T-helper 17 cell (primary cell): ENCODE measurements around the gene NAALADL2. TPM values are rescaled to one million over a fixed set of nuclear protein-coding genes. Genes with fewer than 3 reads are reported as not detected.

Experiments used
- ATAC-seq: fragments of 150-1000 bp; cut with Tn5 transposase; 2 replicates; pipeline ENCODE4 v1.10.0; 2021; ENCODE audit warnings: mild to moderate bottlenecking, moderate library complexity
- DNase-seq, 3 donors: peaks; one replicate each; pipeline versions ENCODE4 v3.0.0 to v3.0.0-alpha.2; 2020 to 2021
- H3K9me3 ChIP-seq: one replicate; pipeline ENCODE4 v1.7.0; 2013; ENCODE audit warnings: low read length, mild to moderate bottlenecking; ENCODE audit not compliant: control insufficient read depth, poor library complexity, severe bottlenecking
- H3K27ac Mint-ChIP-seq: one replicate; pipeline ENCODE4 v1.8.0; 2022; ENCODE audit warnings: mild to moderate bottlenecking, moderate library complexity, mixed read lengths
- H3K27me3 Mint-ChIP-seq: one replicate; pipeline ENCODE4 v1.8.0; 2022; ENCODE audit warnings: mixed read lengths
- H3K36me3 Mint-ChIP-seq: one replicate; pipeline ENCODE4 v1.8.0; 2022; ENCODE audit warnings: low read depth, mixed read lengths
- H3K4me1 Mint-ChIP-seq: one replicate; pipeline ENCODE4 v1.8.0; 2022; ENCODE audit warnings: mild to moderate bottlenecking, mixed read lengths
- H3K4me3 Mint-ChIP-seq: one replicate; pipeline ENCODE4 v1.8.0; 2022; ENCODE audit warnings: mild to moderate bottlenecking, moderate library complexity, mixed read lengths
- total RNA-seq, 4 donors: library from RNA in 2 of 4; stranded (reverse) in 2 of 4; gene quantifications; one replicate each; pipeline ENCODE4 v1.2.3 and lab custom pipeline; 2022 to 2026

Gene NAALADL2
- total RNA-seq, 2 donors from 2014 or later, result not detected

DNA sequence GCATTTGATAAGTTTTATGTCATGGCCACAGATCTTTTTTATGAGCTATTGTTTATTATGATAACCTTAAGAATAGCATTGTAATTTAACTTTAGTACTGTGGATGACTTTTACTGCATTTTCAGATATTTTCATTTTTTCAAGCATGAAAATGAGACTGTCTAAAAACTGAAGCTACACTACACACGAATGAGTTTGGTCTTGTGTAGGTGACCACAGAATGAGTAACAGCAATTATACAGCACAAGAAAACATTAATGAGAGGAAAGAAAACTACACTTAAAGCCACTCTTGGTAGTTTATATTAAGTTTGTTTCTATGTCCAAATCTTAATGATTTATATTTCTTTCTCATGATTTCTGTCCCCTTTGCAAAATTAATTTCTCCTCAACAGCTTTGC, 809.2 kb downstream of the NAALADL2 start:
- Mint-ChIP-seq H3K36me3 (no peaks in the 10 kb centered on the region), H3K4me1 (no peaks in the 10 kb centered on the region), H3K27me3 (no peaks in the 10 kb centered on the region), H3K27ac (no peak overlapping the region), H3K4me3 (no peak overlapping the region)
- DNase-seq (no peak), ATAC-seq (no peak)
- no peaks in the 10 kb centered on the region for H3K9me3 ChIP-seq

GRCh38 chr3:175670557-175670956, 811.4 kb downstream of the NAALADL2 start:
- no peaks in the 10 kb centered on the region for H3K4me1 Mint-ChIP-seq
- H3K9me3 ChIP-seq, result no peaks in the 10 kb centered on the region
- H3K27me3 Mint-ChIP-seq, result no peaks in the 10 kb centered on the region
- H3K36me3 Mint-ChIP-seq, result no peaks in the 10 kb centered on the region
- no peak overlapping the region for H3K4me3 Mint-ChIP-seq
- DNase-seq (no peak), ATAC-seq (no peak)
- no peak overlapping the region for H3K27ac Mint-ChIP-seq

- DNase-seq (no peak), ATAC-seq (no peak)
- no peak overlapping the region for H3K4me3 Mint-ChIP-seq
- no peaks in the 10 kb centered on the region for H3K4me1 Mint-ChIP-seq
- H3K27me3 Mint-ChIP-seq, result no peaks in the 10 kb centered on the region
- no peaks in the 10 kb centered on the region for H3K9me3 ChIP-seq
- no peaks in the 10 kb centered on the region for H3K36me3 Mint-ChIP-seq
- no peak overlapping the region for H3K27ac Mint-ChIP-seq
These were observed 813.1 kb downstream of the NAALADL2 start for GRCh38 chr3:175672119-175672689.

- Mint-ChIP-seq H3K4me1 (no peaks in the 10 kb centered on the region), H3K36me3 (no peaks in the 10 kb centered on the region), H3K27me3 (no peaks in the 10 kb centered on the region), H3K27ac (no peak overlapping the region), H3K4me3 (no peak overlapping the region)
- no peak for ATAC-seq
- DNase-seq, result no peak
- no peaks in the 10 kb centered on the region for H3K9me3 ChIP-seq
These were observed 820.4 kb downstream of the NAALADL2 start for GRCh38 chr3:175679568-175679967.

DNA sequence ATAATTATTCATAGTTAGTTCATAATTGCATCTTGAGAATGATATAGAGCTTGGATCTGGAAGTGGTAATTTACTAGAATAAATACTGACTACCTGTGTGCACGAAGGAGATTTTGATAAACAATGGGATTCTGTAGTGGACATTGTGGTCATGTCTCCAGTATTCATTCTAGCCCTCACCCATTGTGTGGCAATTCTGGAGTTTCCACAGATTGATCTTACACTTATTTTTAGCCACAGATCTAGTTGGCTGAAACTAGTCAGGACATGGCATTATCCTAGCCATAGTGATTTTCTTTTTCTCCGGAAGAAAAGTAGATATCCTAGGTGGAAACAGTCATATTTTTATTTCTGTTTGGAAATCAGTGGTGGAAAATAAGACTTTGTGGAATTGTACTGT, 833.1 kb downstream of the NAALADL2 start:
- Mint-ChIP-seq H3K27me3 (no peaks in the 10 kb centered on the region), H3K4me3 (no peak overlapping the region), H3K4me1 (no peaks in the 10 kb centered on the region), H3K36me3 (no peaks in the 10 kb centered on the region), H3K27ac (no peak overlapping the region)
- no peak for ATAC-seq
- no peak for DNase-seq
- peaks cover 3% of the 10 kb centered on the region for H3K9me3 ChIP-seq

GRCh38 chr3:175695251-175695650, 836.1 kb downstream of the NAALADL2 start:
- H3K27ac Mint-ChIP-seq, result no peak overlapping the region

DNA sequence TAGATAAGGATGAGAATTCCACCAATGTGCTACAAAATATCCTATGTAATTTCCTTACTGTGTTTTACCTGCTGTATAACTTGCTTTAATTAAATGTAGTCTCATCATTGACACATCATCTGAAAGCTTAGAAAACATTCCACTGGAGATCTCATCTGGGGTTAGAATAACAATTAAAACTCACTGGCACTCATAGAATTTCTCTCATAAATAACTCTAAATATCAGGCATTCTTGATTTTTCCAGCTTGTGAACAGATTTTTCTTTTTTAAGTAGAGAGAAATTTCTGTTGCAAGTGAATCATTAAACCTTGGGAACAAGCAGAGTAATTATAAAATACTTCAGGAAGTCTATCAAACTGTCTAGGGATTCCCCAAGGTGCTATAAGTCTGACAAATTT, 843.8 kb downstream of the NAALADL2 start:
- no peaks in the 10 kb centered on the region for H3K9me3 ChIP-seq
- Mint-ChIP-seq H3K27ac (no peak overlapping the region), H3K4me1 (no peaks in the 10 kb centered on the region), H3K4me3 (no peak overlapping the region), H3K27me3 (no peaks in the 10 kb centered on the region), H3K36me3 (no peaks in the 10 kb centered on the region)
- DNase-seq (no peak), ATAC-seq (no peak)

More at GRCh38 chr3:175695251-175695650, 836.1 kb downstream of the NAALADL2 start:
- peaks cover 3% of the 10 kb centered on the region for H3K9me3 ChIP-seq
- H3K4me3 Mint-ChIP-seq, result no peak overlapping the region
- H3K27me3 Mint-ChIP-seq, result no peaks in the 10 kb centered on the region
- ATAC-seq (no peak), DNase-seq (no peak)
- H3K4me1 Mint-ChIP-seq, result no peaks in the 10 kb centered on the region
- no peaks in the 10 kb centered on the region for H3K36me3 Mint-ChIP-seq

DNA sequence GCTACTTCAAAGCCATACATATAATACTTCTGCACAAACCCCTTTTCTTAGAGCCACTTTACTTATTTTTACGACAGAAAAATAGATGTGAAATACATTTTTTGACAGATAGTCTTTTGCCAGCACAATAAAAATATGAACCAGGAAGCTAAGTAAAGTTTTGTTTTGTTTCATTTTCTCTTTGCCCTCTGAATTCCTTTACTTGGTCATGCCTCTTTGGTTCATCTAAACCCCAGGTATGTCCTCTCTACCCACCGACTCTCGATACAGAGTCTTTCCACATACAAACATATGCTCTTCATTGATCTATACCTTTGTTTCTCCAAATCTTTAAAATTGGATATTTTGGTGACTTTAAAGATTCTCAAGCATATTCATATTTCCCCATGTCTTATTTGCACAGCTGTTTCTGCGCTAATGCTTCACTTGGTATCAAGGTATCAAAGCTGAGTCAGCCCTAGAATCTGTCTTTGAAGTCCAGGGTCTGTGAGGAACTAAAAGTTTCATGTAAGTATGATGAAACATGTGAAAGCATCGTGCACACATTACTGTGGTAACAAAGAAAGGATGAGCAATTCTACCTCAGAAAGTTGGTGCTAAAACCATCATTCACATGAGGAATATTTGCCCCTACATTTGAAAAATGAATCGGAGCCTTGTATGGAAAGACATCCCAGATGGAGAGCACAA, 845.4 kb downstream of the NAALADL2 start:
- Mint-ChIP-seq H3K4me3 (no peak overlapping the region), H3K36me3 (no peaks in the 10 kb centered on the region), H3K27me3 (no peaks in the 10 kb centered on the region), H3K4me1 (no peaks in the 10 kb centered on the region), H3K27ac (no peak overlapping the region)
- DNase-seq, result no peak
- no peaks in the 10 kb centered on the region for H3K9me3 ChIP-seq
- ATAC-seq, result no peak

DNA sequence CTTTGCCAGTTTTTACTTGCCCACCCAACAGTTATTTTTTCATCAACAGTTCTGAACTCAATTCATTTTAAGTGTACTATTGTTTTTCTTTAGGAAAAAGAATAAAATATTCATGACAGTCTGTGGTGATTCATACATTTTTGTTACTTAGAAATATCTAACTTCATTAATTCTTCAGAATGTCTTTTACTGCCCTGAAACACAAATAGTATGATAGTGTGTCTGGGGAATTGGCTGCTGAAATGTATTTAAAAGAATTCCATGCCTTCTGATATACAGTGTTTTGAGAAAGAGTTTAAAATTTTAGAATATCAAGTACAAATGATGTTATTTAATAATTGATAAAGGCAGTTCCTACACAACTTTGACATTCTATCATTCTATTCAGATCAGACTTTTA, 854.1 kb downstream of the NAALADL2 start:
- H3K27ac Mint-ChIP-seq, result no peak overlapping the region

DNA sequence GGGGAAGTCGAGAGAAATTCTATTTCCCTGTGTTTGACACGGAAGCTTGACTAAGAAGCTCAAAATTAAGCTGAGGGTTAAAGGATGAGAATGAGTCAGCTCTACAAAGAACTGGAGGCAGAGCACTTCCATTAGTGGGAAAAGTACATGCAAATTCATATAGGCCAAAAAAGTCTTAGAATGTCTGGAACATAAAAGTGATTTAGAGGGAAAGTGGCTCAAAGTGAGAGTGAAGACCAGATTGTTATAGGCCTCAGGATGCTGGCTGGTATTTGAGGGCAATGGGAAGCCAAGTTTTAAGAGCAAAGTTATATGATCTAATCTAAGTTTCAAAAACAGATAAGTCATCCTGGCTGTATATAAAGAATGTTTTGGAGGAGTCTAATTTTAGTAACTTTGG, 857.3 kb downstream of the NAALADL2 start:
- no peak for ATAC-seq
- Mint-ChIP-seq H3K27me3 (no peaks in the 10 kb centered on the region), H3K4me3 (no peak overlapping the region), H3K27ac (no peak overlapping the region), H3K4me1 (no peaks in the 10 kb centered on the region), H3K36me3 (no peaks in the 10 kb centered on the region)
- peaks cover 3% of the 10 kb centered on the region for H3K9me3 ChIP-seq
- DNase-seq, result no peak

More for the DNA sequence above, 854.1 kb downstream of the NAALADL2 start:
- Mint-ChIP-seq H3K27me3 (no peaks in the 10 kb centered on the region), H3K4me1 (no peaks in the 10 kb centered on the region), H3K36me3 (no peaks in the 10 kb centered on the region), H3K4me3 (no peak overlapping the region)
- DNase-seq (no peak), ATAC-seq (no peak)
- H3K9me3 ChIP-seq, result no peaks in the 10 kb centered on the region

DNA sequence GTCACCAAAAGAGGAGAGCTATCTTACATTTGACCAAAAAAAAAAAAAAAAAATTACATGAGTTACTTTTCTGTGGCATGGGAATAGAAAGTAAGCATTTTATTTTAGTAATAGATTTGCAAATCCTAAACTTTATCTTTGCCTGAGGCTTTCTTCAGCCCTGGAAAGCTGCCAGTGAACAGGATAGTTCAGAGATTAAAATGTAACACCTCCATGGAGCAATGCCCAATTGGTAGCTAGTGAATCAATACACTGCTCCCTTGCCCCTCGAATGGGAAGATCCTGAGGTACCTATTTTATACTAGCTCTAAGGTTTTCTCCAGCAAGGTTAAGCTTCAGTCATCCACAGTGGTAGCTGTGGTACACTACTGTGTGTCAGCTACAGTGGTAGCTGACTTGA, 867.1 kb downstream of the NAALADL2 start:
- ATAC-seq, result no peak
- H3K9me3 ChIP-seq, result no peaks in the 10 kb centered on the region
- H3K27me3 Mint-ChIP-seq, result no peaks in the 10 kb centered on the region
- no peaks in the 10 kb centered on the region for H3K4me1 Mint-ChIP-seq
- no peak overlapping the region for H3K27ac Mint-ChIP-seq
- no peaks in the 10 kb centered on the region for H3K36me3 Mint-ChIP-seq
- H3K4me3 Mint-ChIP-seq, result no peak overlapping the region
- DNase-seq, result no peak

- no peaks in the 10 kb centered on the region for H3K9me3 ChIP-seq
- ATAC-seq, result no peak
- DNase-seq, result no peak
- H3K27me3 Mint-ChIP-seq, result no peaks in the 10 kb centered on the region
- H3K4me1 Mint-ChIP-seq, result no peaks in the 10 kb centered on the region
- H3K36me3 Mint-ChIP-seq, result no peaks in the 10 kb centered on the region
- no peak overlapping the region for H3K27ac Mint-ChIP-seq
- H3K4me3 Mint-ChIP-seq, result no peak overlapping the region
These were observed 869.4 kb downstream of the NAALADL2 start for GRCh38 chr3:175728566-175728965.

- Mint-ChIP-seq H3K4me3 (no peak overlapping the region), H3K27ac (no peak overlapping the region), H3K4me1 (no peaks in the 10 kb centered on the region), H3K27me3 (no peaks in the 10 kb centered on the region), H3K36me3 (no peaks in the 10 kb centered on the region)
- ATAC-seq, result no peak
- no peaks in the 10 kb centered on the region for H3K9me3 ChIP-seq
- DNase-seq, result no peak
These were observed 870.3 kb downstream of the NAALADL2 start for GRCh38 chr3:175729466-175729865.

- H3K27ac Mint-ChIP-seq, result no peak overlapping the region
- no peaks in the 10 kb centered on the region for H3K36me3 Mint-ChIP-seq
- no peaks in the 10 kb centered on the region for H3K27me3 Mint-ChIP-seq
- H3K9me3 ChIP-seq, result no peaks in the 10 kb centered on the region
- DNase-seq, result no peak
- no peak overlapping the region for H3K4me3 Mint-ChIP-seq
- H3K4me1 Mint-ChIP-seq, result no peaks in the 10 kb centered on the region
- ATAC-seq, result no peak
These were observed 872.4 kb downstream of the NAALADL2 start for GRCh38 chr3:175731543-175731942.
